OCI-M2 (cell line): Measurements from ENCODE around the gene PDLIM1.
A peak's percentile ranks its signal among the peaks of the same experiment; 100 is the strongest.

Source experiments
- DNase-seq: peaks from one replicate; lab custom pipeline; 2025; ENCODE audit not compliant: unreplicated experiment; lab: John Stamatoyannopoulos, UW

The PDLIM1 gene

GRCh38 chr10:95315509-95315908 is 24.7 kb upstream of the PDLIM1 start:
- DNase-seq = no peak

- DNase-seq = no peak
Measured at GRCh38 chr10:95314192-95314918, 23.6 kb upstream of the PDLIM1 start.

- DNase-seq = no peak
Measured at GRCh38 chr10:95312986-95313495, 22.2 kb upstream of the PDLIM1 start.

GRCh38 chr10:95312257-95312656 is 21.5 kb upstream of the PDLIM1 start:
- DNase-seq = no peak

GRCh38 chr10:95309958-95310357 is 19.2 kb upstream of the PDLIM1 start:
- DNase-seq = no peak

- DNase-seq = peak; percentile 36
Measured at GRCh38 chr10:95308389-95309302, 17.8 kb upstream of the PDLIM1 start.

- DNase-seq = no peak
Measured at GRCh38 chr10:95306851-95307250, 16.0 kb upstream of the PDLIM1 start.

GRCh38 chr10:95306318-95306650 is 15.5 kb upstream of the PDLIM1 start:
- no peak for DNase-seq

- no peak for DNase-seq
Measured at GRCh38 chr10:95305606-95306317, 15.0 kb upstream of the PDLIM1 start.

- no peak for DNase-seq
Measured at GRCh38 chr10:95304976-95305375, 14.2 kb upstream of the PDLIM1 start.

GRCh38 chr10:95304463-95304862 is 13.7 kb upstream of the PDLIM1 start:
- DNase-seq = no peak

GRCh38 chr10:95303950-95304349 is 13.1 kb upstream of the PDLIM1 start:
- DNase-seq = no peak

- no peak for DNase-seq
Measured at GRCh38 chr10:95303535-95303934, 12.7 kb upstream of the PDLIM1 start.

- DNase-seq = no peak
Measured at GRCh38 chr10:95300022-95300539, 9.3 kb upstream of the PDLIM1 start.

- DNase-seq = peak; percentile 95
Measured at GRCh38 chr10:95297402-95297801, 6.6 kb upstream of the PDLIM1 start.

- no peak for DNase-seq
Measured at GRCh38 chr10:95296764-95297163, 6.0 kb upstream of the PDLIM1 start.

- no peak for DNase-seq
Measured at GRCh38 chr10:95295031-95295755, 4.4 kb upstream of the PDLIM1 start.

- DNase-seq = no peak
Measured at GRCh38 chr10:95293631-95294030, 2.8 kb upstream of the PDLIM1 start.

- no peak for DNase-seq
Measured at GRCh38 chr10:95291365-95292039, 699 bp upstream of the PDLIM1 start.

- no peak for DNase-seq
Measured at GRCh38 chr10:95289921-95290421, 832 bp downstream of the PDLIM1 start.
